Ascending aorta (tissue), 2 donors: ENCODE measurements around the gene SH3RF3. TPM values are rescaled to one million over a fixed set of nuclear protein-coding genes. Genes with fewer than 3 reads are reported as not detected.

Experiments
- DNase-seq, 2 donors: peaks; one replicate each; pipeline ENCODE4 v3.0.0-alpha.2; 2019; ENCODE audit warnings: low spot score in 2 of 2
- H3K27ac ChIP-seq, 2 donors: fragments of 200-600 bp; sonication (generic); one replicate each; pipeline ENCODE4 v1.5.1; 2016 to 2017; ENCODE audit warnings: mild to moderate bottlenecking in 1 of 2
- H3K27me3 ChIP-seq: fragments of 200-600 bp; sonication (generic); one replicate; pipeline ENCODE4 v1.5.1; 2017
- H3K36me3 ChIP-seq, 2 donors: fragments of 200-600 bp; sonication (generic); one replicate each; pipeline ENCODE4 v1.5.1; 2016
- H3K4me1 ChIP-seq, 2 donors: fragments of 200-600 bp; sonication (generic); one replicate each; pipeline ENCODE4 v1.5.1; 2016 to 2017; ENCODE audit warnings: mild to moderate bottlenecking in 1 of 2
- H3K4me3 ChIP-seq, 2 donors: fragments of 200-600 bp; sonication (generic); one replicate each; pipeline ENCODE4 v1.5.1; 2016 to 2017; ENCODE audit warnings: mild to moderate bottlenecking in 1 of 2
- H3K9me3 ChIP-seq, 2 donors: fragments of 200-600 bp; sonication (generic); one replicate each; pipeline ENCODE4 v1.5.1; 2016
- intact Hi-C: fragments of 100-400 bp; cut with DNase I; formaldehyde crosslinking; loops from one replicate; pipeline ENCODE4 v1.15.1; 2023
- total RNA-seq: library from RNA; depleted of rRNA; stranded (reverse); fragments of >200 nt; gene quantifications from one replicate; pipeline ENCODE4 v1.1.0, GENCODE V29; 2016
- TF ChIP-seq, protein P1 (sequence below), 3 experiments: fragments of 200-600 bp in 2 of 3; fragments of 450-650 bp in 1 of 3; sonication (generic) in 2 of 3; IDR thresholded peaks; one replicate each; pipeline ENCODE4 v1.5.1; 2016 to 2019; ENCODE audit warnings: antibody characterized with exemption in 3 of 3, mild to moderate bottlenecking in 1 of 3, moderate library complexity in 1 of 3

SH3RF3 gene
- total RNA-seq, 1 donor from 2014 or later: 53.5 TPM

DNA sequence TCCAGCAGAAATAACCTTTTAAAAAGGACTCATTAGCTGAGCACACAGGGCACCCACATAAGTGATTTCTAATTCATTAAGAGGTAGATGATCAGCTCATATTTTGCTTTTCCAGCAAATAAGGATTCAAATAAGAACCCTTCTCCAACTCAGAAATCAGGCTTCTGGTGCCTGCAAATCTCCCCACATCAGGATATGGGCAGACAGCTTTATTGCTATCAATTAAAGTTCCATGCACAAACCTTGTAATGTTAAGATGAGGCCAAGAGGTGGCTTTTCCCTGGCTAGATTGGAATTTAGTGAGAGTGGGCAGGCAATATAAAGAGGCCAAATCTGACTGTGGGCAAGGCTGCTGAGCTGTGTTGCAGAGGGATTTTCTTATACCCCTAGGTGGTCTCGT, 193.6 kb downstream of the SH3RF3 start:
- Histone ChIP-seq H3K4me3 (no peak overlapping the region), H3K9me3 (no peaks in the 10 kb centered on the region), H3K4me1 (peaks cover 30 to 62% of the 10 kb centered on the region in 2 donors), H3K27me3 (no peaks in the 10 kb centered on the region), H3K36me3 (no peaks in the 10 kb centered on the region), H3K27ac (peak overlapping the region; percentile 81 to 88)
- DNase-seq: no peak
- TF ChIP-seq, protein P1, sequence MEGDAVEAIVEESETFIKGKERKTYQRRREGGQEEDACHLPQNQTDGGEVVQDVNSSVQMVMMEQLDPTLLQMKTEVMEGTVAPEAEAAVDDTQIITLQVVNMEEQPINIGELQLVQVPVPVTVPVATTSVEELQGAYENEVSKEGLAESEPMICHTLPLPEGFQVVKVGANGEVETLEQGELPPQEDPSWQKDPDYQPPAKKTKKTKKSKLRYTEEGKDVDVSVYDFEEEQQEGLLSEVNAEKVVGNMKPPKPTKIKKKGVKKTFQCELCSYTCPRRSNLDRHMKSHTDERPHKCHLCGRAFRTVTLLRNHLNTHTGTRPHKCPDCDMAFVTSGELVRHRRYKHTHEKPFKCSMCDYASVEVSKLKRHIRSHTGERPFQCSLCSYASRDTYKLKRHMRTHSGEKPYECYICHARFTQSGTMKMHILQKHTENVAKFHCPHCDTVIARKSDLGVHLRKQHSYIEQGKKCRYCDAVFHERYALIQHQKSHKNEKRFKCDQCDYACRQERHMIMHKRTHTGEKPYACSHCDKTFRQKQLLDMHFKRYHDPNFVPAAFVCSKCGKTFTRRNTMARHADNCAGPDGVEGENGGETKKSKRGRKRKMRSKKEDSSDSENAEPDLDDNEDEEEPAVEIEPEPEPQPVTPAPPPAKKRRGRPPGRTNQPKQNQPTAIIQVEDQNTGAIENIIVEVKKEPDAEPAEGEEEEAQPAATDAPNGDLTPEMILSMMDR (IDR thresholded peaks at IDR 0.05): no peak
- intact Hi-C loops: loop anchor here (1.0 to 10.0 kb wide), 4 partner anchors 35 to 162 kb away; no protein-coding TSS in a partner anchor

DNA sequence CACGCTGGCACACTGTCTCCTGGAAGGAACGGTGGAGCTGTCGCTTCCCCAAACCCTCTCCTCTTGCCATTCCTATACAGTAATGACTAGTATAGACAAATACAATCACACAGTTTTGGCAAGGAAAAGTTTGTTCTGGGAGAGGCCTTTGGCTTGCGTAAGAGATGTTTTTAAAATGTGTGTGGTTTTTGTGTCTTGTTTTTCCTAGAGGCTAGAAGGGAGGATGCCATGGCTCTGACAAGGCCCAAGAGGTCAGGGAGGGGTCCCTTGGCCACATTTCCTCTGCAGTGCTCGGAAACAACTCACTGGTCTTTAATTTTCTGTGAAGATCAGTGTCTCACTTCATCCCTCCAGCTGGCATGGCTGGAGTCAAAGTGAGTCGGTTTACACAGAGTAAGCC, 195.9 kb downstream of the SH3RF3 start:
- intact Hi-C loops: loop anchor here (1.0 to 10.0 kb wide), 5 partner anchors 38 to 197 kb away; no protein-coding TSS in a partner anchor

GRCh38 chr2:109325570-109325969, 196.6 kb downstream of the SH3RF3 start:
- peak overlapping the region; percentile 81 to 88 for H3K27ac ChIP-seq
- H3K9me3 ChIP-seq: no peaks in the 10 kb centered on the region
- intact Hi-C loops: loop anchor here (1.0 to 10.0 kb wide), 3 partner anchors 128 to 197 kb away; no protein-coding TSS in a partner anchor
- no peaks in the 10 kb centered on the region for H3K36me3 ChIP-seq
- H3K27me3 ChIP-seq: no peaks in the 10 kb centered on the region
- TF ChIP-seq, protein P1 (IDR thresholded peaks at IDR 0.05): no peak
- H3K4me1 ChIP-seq: peaks cover 23 to 47% of the 10 kb centered on the region in 2 donors
- no peak overlapping the region for H3K4me3 ChIP-seq
- no peak for DNase-seq

More for the DNA sequence above, 195.9 kb downstream of the SH3RF3 start:
- H3K36me3 ChIP-seq: no peaks in the 10 kb centered on the region
- H3K27me3 ChIP-seq: no peaks in the 10 kb centered on the region
- DNase-seq: peak in 1 of 2 donors; percentile 95
- H3K27ac ChIP-seq: peak overlapping the region; percentile 81 to 88
- H3K4me1 ChIP-seq: peaks cover 23 to 47% of the 10 kb centered on the region in 2 donors
- H3K9me3 ChIP-seq: no peaks in the 10 kb centered on the region
- TF ChIP-seq, protein P1 (IDR thresholded peaks at IDR 0.05): no peak
- H3K4me3 ChIP-seq: no peak overlapping the region

- TF ChIP-seq, protein P1 (IDR thresholded peaks at IDR 0.05): no peak
- H3K9me3 ChIP-seq: no peaks in the 10 kb centered on the region
- H3K4me1 ChIP-seq: peaks cover 23 to 43% of the 10 kb centered on the region in 2 donors
- intact Hi-C loops: loop anchor here (5.0 to 10.0 kb wide), 2 partner anchors 129 to 158 kb away; no protein-coding TSS in a partner anchor
- H3K27me3 ChIP-seq: no peaks in the 10 kb centered on the region
- DNase-seq: no peak
- no peak overlapping the region for H3K4me3 ChIP-seq
- peak overlapping the region; percentile 81 to 88 for H3K27ac ChIP-seq
- no peaks in the 10 kb centered on the region for H3K36me3 ChIP-seq
These were observed 197.3 kb downstream of the SH3RF3 start for GRCh38 chr2:109326306-109326705.

DNA sequence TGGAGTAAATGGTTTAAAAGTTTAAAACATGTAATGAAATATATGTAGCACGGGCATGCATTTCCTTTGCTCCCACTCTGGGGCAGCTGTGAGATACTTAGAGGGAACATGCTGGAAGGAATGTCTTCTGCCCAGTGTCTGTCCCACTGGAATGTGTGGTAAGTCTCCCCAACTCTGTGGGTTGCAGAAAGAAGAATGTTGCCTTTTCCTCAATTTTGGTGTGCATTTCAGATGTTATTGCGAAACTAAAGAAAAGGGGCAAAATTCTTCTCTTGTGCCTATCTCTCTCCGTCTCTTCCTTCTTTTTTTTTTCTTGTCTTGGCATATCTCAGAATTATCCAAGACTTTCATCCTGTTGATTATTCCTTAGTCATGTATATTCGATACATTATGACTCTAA, 201.1 kb downstream of the SH3RF3 start:
- no peaks in the 10 kb centered on the region for H3K9me3 ChIP-seq
- peaks cover 20 to 33% of the 10 kb centered on the region in 2 donors for H3K4me1 ChIP-seq
- H3K27ac ChIP-seq: no peak overlapping the region
- H3K36me3 ChIP-seq: no peaks in the 10 kb centered on the region
- TF ChIP-seq, protein P1 (IDR thresholded peaks at IDR 0.05): no peak
- intact Hi-C loops: no loop called here
- DNase-seq: peak in 1 of 2 donors; percentile 3
- H3K4me3 ChIP-seq: no peak overlapping the region
- H3K27me3 ChIP-seq: no peaks in the 10 kb centered on the region
